Measurements from ENCODE around the gene CRADD. TPM values are rescaled to one million over a fixed set of nuclear protein-coding genes. Genes with fewer than 3 reads are reported as not detected.

Gene CRADD
- total and polyA plus RNA-seq, 2 donors (not counting 1 experiment from before 2014, with no cell fraction given): 5.8 to 15.1 TPM

DNA sequence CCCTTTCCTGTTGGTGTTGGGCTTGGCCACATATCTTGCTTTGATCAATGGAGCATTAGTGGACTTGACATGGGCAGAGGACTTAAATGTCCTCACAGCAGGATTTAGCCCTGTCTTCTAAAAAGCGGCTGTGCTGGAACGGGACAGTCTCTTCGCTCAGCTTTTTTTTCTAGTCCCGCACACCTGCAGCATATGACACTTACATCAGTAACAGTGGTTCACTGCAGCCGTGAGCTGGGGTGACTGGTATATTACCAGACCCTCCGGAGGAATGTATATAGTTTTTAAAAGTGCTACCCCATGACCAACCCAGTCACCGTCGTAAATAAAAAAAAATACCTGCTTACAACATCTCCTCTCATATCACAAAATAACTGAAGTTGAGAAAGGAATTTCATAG lies 164.5 kb downstream of the CRADD start:
- H3K27ac Mint-ChIP-seq: no peak overlapping the region
- intact Hi-C loops (cut with micrococcal nuclease): no loop called here
- POLR2A ChIA-PET: no interaction called here
- H3K4me1 ChIP-seq (ENCODE audit: control insufficient read depth in 2 of 2, insufficient read depth in 2 of 2, low read length in 2 of 2): no peaks in the 10 kb centered on the region
- DNase-seq (no peak), ATAC-seq (ENCODE audit: low read depth) (no peak)
- H3K36me3 ChIP-seq (replicated peaks in 1 of 2; ENCODE audit: control extremely low read depth in 1 of 2, control insufficient read depth in 1 of 2, extremely low read depth in 1 of 2, insufficient read depth in 2 of 2, low read length in 1 of 2): no peaks in the 10 kb centered on the region
- H3K79me2 ChIP-seq (ENCODE audit: control insufficient read depth, insufficient read depth, low read length): no peaks in the 10 kb centered on the region
- no peaks in the 10 kb centered on the region for H3K4me1 Mint-ChIP-seq
- H3K9me3 Mint-ChIP-seq (ENCODE audit: insufficient read depth): no peaks in the 10 kb centered on the region
- H3K27ac ChIP-seq (ENCODE audit: low read length in 2 of 2): no peak overlapping the region
- 95% methylated on average over 4 of the region's 8 CpGs for WGBS (ENCODE audit: insufficient coverage)
- no peak overlapping the region for H3K4me2 ChIP-seq (replicated peaks; ENCODE audit: low read depth, low read length, poor library complexity, severe bottlenecking)
- H3K9me3 ChIP-seq (ENCODE audit: control extremely low read depth in 1 of 3, control insufficient read depth in 2 of 3, insufficient read depth in 1 of 3, low read length in 2 of 3): no peaks in the 10 kb centered on the region
- H4K20me1 ChIP-seq (ENCODE audit: control insufficient read depth, insufficient read depth, low read length, poor library complexity, severe bottlenecking): no peaks in the 10 kb centered on the region
- no peak overlapping the region for H3K4me3 Mint-ChIP-seq
- H3K9ac ChIP-seq (ENCODE audit: low read length): no peak overlapping the region
- CTCF ChIA-PET: interaction anchor here (0.6 kb wide), 1 partner anchor 854 kb away, joined by 5 read pairs; no protein-coding TSS in a partner anchor
- H3K4me3 ChIP-seq (ENCODE audit: control extremely low read depth in 1 of 5, extremely low read depth in 1 of 5, insufficient read depth in 1 of 5, low read depth in 2 of 5, low read length in 4 of 5): no peak overlapping the region
- H3K27me3 ChIP-seq (replicated peaks in 1 of 4; ENCODE audit: control extremely low read depth in 1 of 4, control insufficient read depth in 3 of 4, insufficient read depth in 4 of 4, low read length in 3 of 4): no peaks in the 10 kb centered on the region
- no peaks in the 10 kb centered on the region for H3K27me3 Mint-ChIP-seq
- TF ChIP-seq, protein P1, sequence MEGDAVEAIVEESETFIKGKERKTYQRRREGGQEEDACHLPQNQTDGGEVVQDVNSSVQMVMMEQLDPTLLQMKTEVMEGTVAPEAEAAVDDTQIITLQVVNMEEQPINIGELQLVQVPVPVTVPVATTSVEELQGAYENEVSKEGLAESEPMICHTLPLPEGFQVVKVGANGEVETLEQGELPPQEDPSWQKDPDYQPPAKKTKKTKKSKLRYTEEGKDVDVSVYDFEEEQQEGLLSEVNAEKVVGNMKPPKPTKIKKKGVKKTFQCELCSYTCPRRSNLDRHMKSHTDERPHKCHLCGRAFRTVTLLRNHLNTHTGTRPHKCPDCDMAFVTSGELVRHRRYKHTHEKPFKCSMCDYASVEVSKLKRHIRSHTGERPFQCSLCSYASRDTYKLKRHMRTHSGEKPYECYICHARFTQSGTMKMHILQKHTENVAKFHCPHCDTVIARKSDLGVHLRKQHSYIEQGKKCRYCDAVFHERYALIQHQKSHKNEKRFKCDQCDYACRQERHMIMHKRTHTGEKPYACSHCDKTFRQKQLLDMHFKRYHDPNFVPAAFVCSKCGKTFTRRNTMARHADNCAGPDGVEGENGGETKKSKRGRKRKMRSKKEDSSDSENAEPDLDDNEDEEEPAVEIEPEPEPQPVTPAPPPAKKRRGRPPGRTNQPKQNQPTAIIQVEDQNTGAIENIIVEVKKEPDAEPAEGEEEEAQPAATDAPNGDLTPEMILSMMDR (IDR thresholded peaks at IDR 0.05): no peak
- no peak for TF ChIP-seq EZH2 (IDR thresholded peaks at IDR 0.05; ENCODE audit: borderline replicate concordance, insufficient read depth, low read depth, low read length, poor library complexity, severe bottlenecking)
- H2AFZ ChIP-seq (ENCODE audit: insufficient read depth, low read depth, low read length, poor library complexity, severe bottlenecking): no peak overlapping the region

DNA sequence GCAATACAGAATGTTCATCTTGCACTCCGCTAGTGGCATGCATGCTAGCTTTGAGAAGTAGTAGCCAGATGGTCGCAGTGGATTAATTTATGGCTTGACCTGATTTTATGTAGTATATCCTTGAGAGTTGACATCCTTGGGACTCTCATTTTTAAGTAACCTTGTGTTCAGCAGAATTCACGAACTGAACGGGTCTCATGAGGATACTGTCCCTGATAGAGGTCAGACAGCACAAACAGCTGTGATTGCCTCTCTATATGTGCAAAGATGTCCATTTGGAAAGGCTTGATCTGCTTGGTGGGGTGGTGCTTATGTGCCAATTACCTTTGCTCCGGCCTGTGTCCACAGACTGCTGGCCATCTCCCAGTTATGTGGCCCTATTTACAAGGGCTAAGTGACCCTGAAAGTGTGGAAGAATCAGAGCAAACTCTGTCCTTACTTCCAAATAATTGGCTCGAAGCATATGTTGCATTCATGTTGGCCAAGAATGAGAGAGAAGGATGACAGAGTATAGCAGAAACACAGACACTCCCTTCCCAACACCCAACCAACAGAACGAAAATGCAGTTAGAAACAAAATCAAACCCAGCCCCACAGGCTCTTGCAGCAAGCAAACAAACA lies 167.1 kb downstream of the CRADD start:
- Histone ChIP-seq H3K79me2 (ENCODE audit: control insufficient read depth, insufficient read depth, low read length) (no peaks in the 10 kb centered on the region), H3K27me3 (replicated peaks in 1 of 4; ENCODE audit: control extremely low read depth in 1 of 4, control insufficient read depth in 3 of 4, insufficient read depth in 4 of 4, low read length in 3 of 4) (no peaks in the 10 kb centered on the region), H3K9ac (ENCODE audit: low read length) (no peak overlapping the region), H3K4me2 (replicated peaks; ENCODE audit: low read depth, low read length, poor library complexity, severe bottlenecking) (no peak overlapping the region), H2AFZ (ENCODE audit: insufficient read depth, low read depth, low read length, poor library complexity, severe bottlenecking) (no peak overlapping the region), H3K27ac (ENCODE audit: low read length in 2 of 2) (no peak overlapping the region), H3K9me3 (ENCODE audit: control extremely low read depth in 1 of 3, control insufficient read depth in 2 of 3, insufficient read depth in 1 of 3, low read length in 2 of 3) (peaks cover 0 to 12% (median 5%) of the 10 kb centered on the region in 3 donors), H3K4me3 (ENCODE audit: control extremely low read depth in 1 of 5, extremely low read depth in 1 of 5, insufficient read depth in 1 of 5, low read depth in 2 of 5, low read length in 4 of 5) (no peak overlapping the region), H4K20me1 (ENCODE audit: control insufficient read depth, insufficient read depth, low read length, poor library complexity, severe bottlenecking) (no peaks in the 10 kb centered on the region), H3K4me1 (ENCODE audit: control insufficient read depth in 2 of 2, insufficient read depth in 2 of 2, low read length in 2 of 2) (peaks cover 14 to 17% of the 10 kb centered on the region in 2 donors), H3K36me3 (replicated peaks in 1 of 2; ENCODE audit: control extremely low read depth in 1 of 2, control insufficient read depth in 1 of 2, extremely low read depth in 1 of 2, insufficient read depth in 2 of 2, low read length in 1 of 2) (no peaks in the 10 kb centered on the region)
- H3K4me1 Mint-ChIP-seq: peaks cover 22% of the 10 kb centered on the region
- POLR2A ChIA-PET: no interaction called here
- no peak overlapping the region for H3K27ac Mint-ChIP-seq
- WGBS (ENCODE audit: insufficient coverage): 100% methylated on average over 6 of the region's 7 CpGs
- peaks cover 6% of the 10 kb centered on the region for H3K9me3 Mint-ChIP-seq (ENCODE audit: insufficient read depth)
- no peak for DNase-seq
- CTCF ChIA-PET: no interaction called here
- H3K4me3 Mint-ChIP-seq: no peak overlapping the region
- no peaks in the 10 kb centered on the region for H3K27me3 Mint-ChIP-seq
- TF ChIP-seq EZH2 (IDR thresholded peaks at IDR 0.05; ENCODE audit: borderline replicate concordance, insufficient read depth, low read depth, low read length, poor library complexity, severe bottlenecking): no peak
- TF ChIP-seq, protein P1 (IDR thresholded peaks at IDR 0.05): no peak
- ATAC-seq (ENCODE audit: low read depth): no peak
- intact Hi-C loops (cut with micrococcal nuclease): no loop called here
